ENCODE measurements around the gene POMC.
"Not testable (repeated sequence)": the region's sequence is repeated elsewhere in the genome, so short reads cannot be mapped to it uniquely, and the experiment has no call there.

Gene POMC

GRCh38 chr2:25132299-25132635, 36.1 kb downstream of the POMC start:
- peak; percentile 33 for DNase-seq (ENCODE audit: low spot score)

GRCh38 chr2:25131567-25132298, 36.6 kb downstream of the POMC start:
- no peak for DNase-seq (ENCODE audit: low spot score)

- DNase-seq (ENCODE audit: low spot score): no peak
Observed at GRCh38 chr2:25131253-25131566, 37.2 kb downstream of the POMC start.

GRCh38 chr2:25129901-25130520, 38.4 kb downstream of the POMC start:
- DNase-seq (ENCODE audit: low spot score): no peak

- DNase-seq (ENCODE audit: low spot score): no peak
Observed at GRCh38 chr2:25127646-25128045, 40.7 kb downstream of the POMC start.

GRCh38 chr2:25127071-25127470, 41.3 kb downstream of the POMC start:
- not testable (repeated sequence) for DNase-seq (ENCODE audit: low spot score)

- no peak for DNase-seq (ENCODE audit: low spot score)
Observed at GRCh38 chr2:25125976-25126375, 42.4 kb downstream of the POMC start.

- DNase-seq (ENCODE audit: low spot score): no peak
Observed at GRCh38 chr2:25125189-25125588, 43.2 kb downstream of the POMC start.

GRCh38 chr2:25123682-25124081, 44.7 kb downstream of the POMC start:
- no peak for DNase-seq (ENCODE audit: low spot score)

- no peak for DNase-seq (ENCODE audit: low spot score)
Observed at GRCh38 chr2:25122367-25122766, 46.0 kb downstream of the POMC start.

- no peak for DNase-seq (ENCODE audit: low spot score)
Observed at GRCh38 chr2:25119263-25119662, 49.1 kb downstream of the POMC start.

GRCh38 chr2:25116956-25117355, 51.4 kb downstream of the POMC start:
- DNase-seq (ENCODE audit: low spot score): no peak

- no peak for DNase-seq (ENCODE audit: low spot score)
Observed at GRCh38 chr2:25115902-25116301, 52.5 kb downstream of the POMC start.

GRCh38 chr2:25115249-25115883, 53.0 kb downstream of the POMC start:
- DNase-seq (ENCODE audit: low spot score): no peak

- no peak for DNase-seq (ENCODE audit: low spot score)
Observed at GRCh38 chr2:25112113-25112512, 56.3 kb downstream of the POMC start.
